MM.1S (cell line): ENCODE data around the gene GTF3C5.

Source experiments
- DNase-seq: peaks from one replicate; pipeline ENCODE4 v3.0.0-alpha.2; 2015
- H2AFZ ChIP-seq: fragments of 300-600 bp; sonication (generic); 2 replicates; pipeline ENCODE4 v1.6.0; 2016; ENCODE audit warnings: antibody characterized with exemption, low read length
- H3F3A ChIP-seq: fragments of 300-600 bp; sonication (generic); 2 replicates; pipeline ENCODE4 v1.6.1; 2016; ENCODE audit warnings: mild to moderate bottlenecking, antibody characterized with exemption, low read length, moderate library complexity, mixed read lengths; ENCODE audit not compliant: insufficient read depth
- H3K27ac ChIP-seq: fragments of 300-600 bp; sonication (generic); 2 replicates; pipeline ENCODE4 v1.5.1; 2016; ENCODE audit warnings: mild to moderate bottlenecking, low read length
- H3K27me3 ChIP-seq: fragments of 300-600 bp; sonication (generic); replicated peaks from 2 replicates; pipeline ENCODE4 v1.6.0; 2016; ENCODE audit warnings: low read length; ENCODE audit not compliant: insufficient read depth
- H3K36me3 ChIP-seq: fragments of 300-600 bp; sonication (generic); replicated peaks from 2 replicates; pipeline ENCODE4 v1.6.1; 2016; ENCODE audit warnings: mild to moderate bottlenecking, low read length, mixed read lengths; ENCODE audit not compliant: insufficient read depth
- H3K4me1 ChIP-seq: fragments of 300-600 bp; sonication (generic); 2 replicates; pipeline ENCODE4 v1.6.1; 2016; ENCODE audit warnings: low read length, mixed read lengths
- H3K4me2 ChIP-seq: fragments of 300-600 bp; sonication (generic); 2 replicates; pipeline ENCODE4 v1.6.0; 2016; ENCODE audit warnings: low read depth, low read length
- H3K4me3 ChIP-seq: fragments of 300-600 bp; sonication (generic); 2 replicates; pipeline ENCODE4 v1.5.1; 2016; ENCODE audit warnings: low read length, mixed read lengths
- H3K79me2 ChIP-seq: fragments of 300-600 bp; sonication (generic); 2 replicates; pipeline ENCODE4 v1.6.1; 2016; ENCODE audit warnings: mixed run types, low read length, mixed read lengths
- H3K9ac ChIP-seq: fragments of 300-600 bp; sonication (generic); 2 replicates; pipeline ENCODE4 v1.6.1; 2016; ENCODE audit warnings: low read length, mixed read lengths
- H3K9me2 ChIP-seq: fragments of 300-600 bp; sonication (generic); replicated peaks from 2 replicates; pipeline ENCODE4 v1.6.1; 2016; ENCODE audit warnings: mild to moderate bottlenecking, low read length, mixed read lengths; ENCODE audit not compliant: insufficient read depth
- H3K9me3 ChIP-seq: fragments of 300-600 bp; sonication (generic); replicated peaks from 2 replicates; pipeline ENCODE4 v1.6.1; 2016; ENCODE audit warnings: mild to moderate bottlenecking, low read length, mixed read lengths; ENCODE audit not compliant: insufficient read depth
- H4K20me1 ChIP-seq: fragments of 300-600 bp; sonication (generic); 2 replicates; pipeline ENCODE4 v1.6.1; 2016; ENCODE audit warnings: mild to moderate bottlenecking, low read length, moderate library complexity, mixed read lengths; ENCODE audit not compliant: insufficient read depth
- EZH2 ChIP-seq: fragments of 300-600 bp; sonication (generic); optimal IDR thresholded peaks from 2 replicates; pipeline ENCODE3; 2017; ENCODE audit warnings: low read depth, mild to moderate bottlenecking, antibody characterized with exemption, low read length, mixed read lengths
- EZH2phosphoT487 ChIP-seq: fragments of 300-600 bp; sonication (generic); IDR thresholded peaks from 2 replicates; pipeline ENCODE4 v1.6.1; 2018; ENCODE audit warnings: antibody characterized with exemption, low read length
- TF ChIP-seq, protein P1 (sequence below): fragments of 300-600 bp; sonication (generic); IDR thresholded peaks from 2 replicates; pipeline ENCODE4 v1.5.1; 2016; ENCODE audit warnings: antibody characterized with exemption, low read length, mixed read lengths

GTF3C5 gene

GRCh38 chr9:132986114-132986513 lies 44.7 kb upstream of the GTF3C5 start:
- Histone ChIP-seq H4K20me1 (no peaks in the 10 kb centered on the region), H3F3A (no peaks in the 10 kb centered on the region), H3K4me2 (no peak overlapping the region), H3K9ac (no peak overlapping the region), H3K27me3 (peaks cover 98% of the 10 kb centered on the region), H3K27ac (no peak overlapping the region), H3K4me3 (no peak overlapping the region), H2AFZ (no peak overlapping the region), H3K9me2 (no peaks in the 10 kb centered on the region), H3K79me2 (no peaks in the 10 kb centered on the region), H3K9me3 (no peaks in the 10 kb centered on the region), H3K36me3 (no peaks in the 10 kb centered on the region), H3K4me1 (no peaks in the 10 kb centered on the region)
- no peak for DNase-seq
- TF ChIP-seq EZH2 (no peak), EZH2phosphoT487 (no peak)
- TF ChIP-seq, protein P1, sequence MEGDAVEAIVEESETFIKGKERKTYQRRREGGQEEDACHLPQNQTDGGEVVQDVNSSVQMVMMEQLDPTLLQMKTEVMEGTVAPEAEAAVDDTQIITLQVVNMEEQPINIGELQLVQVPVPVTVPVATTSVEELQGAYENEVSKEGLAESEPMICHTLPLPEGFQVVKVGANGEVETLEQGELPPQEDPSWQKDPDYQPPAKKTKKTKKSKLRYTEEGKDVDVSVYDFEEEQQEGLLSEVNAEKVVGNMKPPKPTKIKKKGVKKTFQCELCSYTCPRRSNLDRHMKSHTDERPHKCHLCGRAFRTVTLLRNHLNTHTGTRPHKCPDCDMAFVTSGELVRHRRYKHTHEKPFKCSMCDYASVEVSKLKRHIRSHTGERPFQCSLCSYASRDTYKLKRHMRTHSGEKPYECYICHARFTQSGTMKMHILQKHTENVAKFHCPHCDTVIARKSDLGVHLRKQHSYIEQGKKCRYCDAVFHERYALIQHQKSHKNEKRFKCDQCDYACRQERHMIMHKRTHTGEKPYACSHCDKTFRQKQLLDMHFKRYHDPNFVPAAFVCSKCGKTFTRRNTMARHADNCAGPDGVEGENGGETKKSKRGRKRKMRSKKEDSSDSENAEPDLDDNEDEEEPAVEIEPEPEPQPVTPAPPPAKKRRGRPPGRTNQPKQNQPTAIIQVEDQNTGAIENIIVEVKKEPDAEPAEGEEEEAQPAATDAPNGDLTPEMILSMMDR: no peak

DNA sequence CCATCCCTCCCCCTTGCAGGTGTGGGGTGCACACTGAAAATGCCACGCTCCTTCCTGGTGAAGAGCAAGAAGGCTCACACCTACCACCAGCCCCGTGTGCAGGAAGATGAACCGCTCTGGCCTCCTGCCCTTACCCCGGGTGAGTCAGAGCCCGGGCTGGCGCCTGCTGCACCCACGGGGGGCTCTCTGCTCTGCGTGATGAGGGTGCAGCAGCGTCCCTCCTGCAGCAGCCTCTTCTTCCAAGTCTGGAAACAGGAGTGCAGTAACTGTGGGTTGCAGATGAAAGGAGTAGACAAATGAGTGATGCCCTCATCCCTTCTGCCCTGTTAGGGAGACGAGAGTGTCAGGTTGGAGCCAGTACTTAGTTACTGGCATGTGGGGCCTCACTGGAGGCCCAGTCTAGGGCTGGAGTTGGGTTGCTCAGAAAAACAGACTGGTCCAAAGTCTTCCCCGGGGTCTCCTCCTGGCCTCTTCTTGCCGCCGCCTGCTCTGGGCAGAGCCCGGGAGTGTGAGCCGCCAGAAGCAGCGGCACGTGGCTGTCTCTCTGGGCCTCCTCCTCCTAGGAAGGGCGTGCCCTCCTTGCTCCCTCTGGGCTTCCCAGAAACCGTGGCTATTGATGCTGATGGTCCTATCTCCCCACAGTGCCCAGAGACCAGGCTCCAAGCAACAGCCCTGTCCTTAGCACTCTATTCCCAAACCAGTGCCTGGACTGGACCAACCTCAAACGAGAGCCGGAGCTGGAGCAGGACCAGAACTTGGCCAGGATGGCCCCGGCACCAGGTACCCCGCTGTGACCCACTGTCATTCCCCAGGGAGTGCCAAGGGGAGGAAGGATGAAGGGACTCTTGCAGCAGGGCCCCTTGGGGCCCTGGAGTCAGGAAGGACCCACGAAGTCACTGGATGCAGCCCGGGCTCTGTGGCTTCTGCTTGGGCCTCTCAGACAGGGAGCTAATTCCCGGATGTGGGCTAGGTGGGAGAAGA lies 43.9 kb upstream of the GTF3C5 start:
- no peaks in the 10 kb centered on the region for H3K9me2 ChIP-seq
- H4K20me1 ChIP-seq: no peaks in the 10 kb centered on the region
- no peaks in the 10 kb centered on the region for H3F3A ChIP-seq
- no peak overlapping the region for H2AFZ ChIP-seq
- no peaks in the 10 kb centered on the region for H3K79me2 ChIP-seq
- no peak overlapping the region for H3K4me2 ChIP-seq
- H3K27me3 ChIP-seq: peaks cover 98% of the 10 kb centered on the region
- no peak for DNase-seq
- no peak overlapping the region for H3K27ac ChIP-seq
- no peak for TF ChIP-seq EZH2
- TF ChIP-seq, protein P1: no peak
- TF ChIP-seq EZH2phosphoT487: no peak
- H3K9me3 ChIP-seq: no peaks in the 10 kb centered on the region
- H3K4me3 ChIP-seq: no peak overlapping the region
- no peak overlapping the region for H3K9ac ChIP-seq
- H3K36me3 ChIP-seq: no peaks in the 10 kb centered on the region
- H3K4me1 ChIP-seq: no peaks in the 10 kb centered on the region

GRCh38 chr9:132988244-132989013 lies 42.4 kb upstream of the GTF3C5 start:
- no peaks in the 10 kb centered on the region for H3K79me2 ChIP-seq
- H3K9me3 ChIP-seq: no peaks in the 10 kb centered on the region
- H3K9me2 ChIP-seq: no peaks in the 10 kb centered on the region
- H3K4me1 ChIP-seq: no peaks in the 10 kb centered on the region
- H3K4me3 ChIP-seq: no peak overlapping the region
- no peaks in the 10 kb centered on the region for H3F3A ChIP-seq
- TF ChIP-seq EZH2: no peak
- no peak for TF ChIP-seq EZH2phosphoT487
- TF ChIP-seq, protein P1: no peak
- H2AFZ ChIP-seq: no peak overlapping the region
- H3K27ac ChIP-seq: no peak overlapping the region
- H3K4me2 ChIP-seq: no peak overlapping the region
- H4K20me1 ChIP-seq: no peaks in the 10 kb centered on the region
- H3K9ac ChIP-seq: no peak overlapping the region
- no peaks in the 10 kb centered on the region for H3K36me3 ChIP-seq
- DNase-seq: no peak
- H3K27me3 ChIP-seq: peaks cover 98% of the 10 kb centered on the region
